PC-3 (cell line): Measurements from ENCODE around the gene GOLT1A.

ENCODE experiments used
- CTCF ChIP-seq: fragments of 300-600 bp; sonication (generic); conservative IDR thresholded peaks from 2 replicates; pipeline ENCODE4 v1.5.1; 2017; ENCODE audit warnings: antibody characterized with exemption, low read depth, mild to moderate bottlenecking, low read length
- EZH2 ChIP-seq: fragments of 300-600 bp; sonication (generic); IDR thresholded peaks from one replicate; pipeline ENCODE4 v1.6.1; 2017; ENCODE audit warnings: antibody characterized with exemption, mild to moderate bottlenecking, low read length; ENCODE audit not compliant: unreplicated experiment
- EZH2phosphoT487 ChIP-seq: fragments of 300-600 bp; sonication (generic); IDR thresholded peaks from 2 replicates; pipeline ENCODE4 v1.6.1; 2018; ENCODE audit warnings: mild to moderate bottlenecking, antibody characterized with exemption, low read length, borderline replicate concordance

GRCh38 chr1:204150702-204151551 is 62.9 kb downstream of the GOLT1A start:
- TF ChIP-seq EZH2 (no peak), CTCF (no peak), EZH2phosphoT487 (no peak)
